NCI-H69 (cell line): Measurements from ENCODE around the gene ADRA2A.

Experiments used
- DNase-seq: peaks from one replicate; lab custom pipeline; 2025; lab: John Stamatoyannopoulos, UW

Gene ADRA2A

DNA sequence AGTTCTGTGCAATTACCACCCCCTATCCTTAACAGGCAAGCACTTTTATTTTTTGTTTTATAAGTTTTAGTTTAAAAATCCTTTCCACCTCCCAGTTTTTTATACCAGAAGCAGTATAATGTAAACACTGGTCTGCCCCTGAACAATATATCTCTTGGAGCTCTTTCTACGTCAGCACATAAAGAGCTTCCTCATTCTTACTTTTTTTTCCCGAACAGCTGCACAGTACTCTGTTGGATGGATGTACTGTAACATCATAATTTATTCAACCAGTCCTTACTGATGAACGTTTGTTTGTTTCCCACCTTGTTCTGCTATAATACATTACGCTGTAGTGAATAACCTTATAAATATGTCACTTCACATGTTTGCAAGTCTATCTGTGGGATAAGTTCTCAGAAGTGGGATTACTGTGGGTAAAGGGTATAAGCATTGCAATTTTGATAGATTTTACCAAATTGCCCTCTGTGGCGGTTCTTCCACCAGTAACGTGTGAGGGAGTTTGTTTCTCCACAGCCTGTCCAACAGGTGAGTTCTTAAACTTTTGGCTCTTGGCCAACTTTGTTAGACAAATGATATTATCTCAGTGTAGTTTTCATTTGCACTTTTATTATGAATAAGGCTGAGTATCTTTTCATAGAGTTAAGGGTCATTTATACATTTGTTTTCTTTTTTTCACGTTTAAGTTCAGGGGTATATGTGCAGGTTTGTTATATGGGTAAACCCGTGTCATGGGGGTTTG lies 32.8 kb downstream of the ADRA2A start:
- DNase-seq, result peak; percentile 5

DNA sequence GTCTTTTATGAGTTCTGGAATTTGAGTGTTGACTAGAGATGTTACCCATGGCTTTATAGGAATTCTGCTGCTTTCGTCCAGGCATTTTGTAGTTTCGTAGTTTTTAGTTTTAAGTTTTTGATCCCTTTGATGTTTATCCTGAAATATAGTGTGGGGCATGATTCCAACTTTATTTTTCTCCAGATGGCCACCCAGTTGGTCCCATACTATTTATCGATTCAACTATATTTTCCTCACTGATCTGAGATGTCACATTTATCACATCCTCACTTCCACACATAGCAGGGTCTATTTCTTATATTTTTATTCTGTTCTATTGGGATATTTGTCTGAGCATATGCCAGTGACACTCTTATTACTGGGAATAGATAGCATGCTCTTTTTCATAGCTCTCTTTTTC lies 33.9 kb downstream of the ADRA2A start:
- DNase-seq, result no peak

DNA sequence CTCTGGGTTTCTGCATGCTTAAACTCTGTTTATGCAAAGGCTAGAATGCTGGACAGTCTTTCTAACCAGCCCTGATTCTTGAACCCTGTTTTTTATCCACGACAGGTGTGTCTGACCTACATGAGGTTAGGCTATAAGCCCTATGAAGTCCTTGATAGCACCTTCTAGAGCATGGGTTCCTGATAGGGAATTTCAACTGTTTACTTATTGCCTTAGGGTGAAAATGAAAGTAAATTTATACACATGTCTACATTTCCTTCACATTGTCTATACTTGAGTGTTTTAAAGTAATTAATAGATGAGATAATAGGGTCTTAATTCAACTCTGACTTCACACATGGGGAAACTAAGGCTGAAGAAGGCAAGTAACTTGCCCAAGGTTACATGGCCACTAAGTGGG lies 35.5 kb downstream of the ADRA2A start:
- DNase-seq, result no peak

DNA sequence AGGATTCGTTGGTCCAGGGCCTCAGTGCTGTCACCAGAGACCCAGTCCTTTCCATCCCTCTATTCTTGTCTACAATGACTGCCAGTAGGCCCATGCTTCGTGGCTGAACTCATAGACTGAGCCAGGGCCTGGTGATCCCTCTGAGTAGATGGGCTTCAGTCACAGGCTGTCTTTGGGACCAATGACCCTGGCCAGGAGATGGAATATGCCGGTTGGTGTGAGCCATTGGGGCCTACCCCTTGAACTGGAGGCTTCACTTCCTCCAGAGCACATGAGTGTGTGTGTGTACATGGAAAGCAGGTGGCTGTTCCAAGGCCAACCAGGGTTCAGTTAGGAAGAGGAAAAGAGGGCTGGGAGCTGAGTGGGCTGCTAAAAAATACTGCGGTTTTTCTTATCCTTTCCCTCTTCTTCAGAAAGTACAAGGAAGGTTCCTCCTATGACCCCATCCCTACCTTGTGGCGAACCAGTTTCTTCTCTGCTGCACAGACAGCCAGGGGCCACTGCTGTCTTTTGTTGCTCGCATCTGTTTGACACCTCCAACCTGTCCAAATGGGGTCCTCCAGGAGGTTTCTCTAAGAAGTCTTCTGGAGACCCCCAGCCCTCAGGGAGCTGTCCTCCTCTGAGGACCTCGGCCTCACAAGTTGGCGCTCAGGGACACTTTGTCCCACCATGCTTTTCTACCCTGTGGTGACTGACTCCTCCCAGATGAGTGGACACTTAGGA lies 36.6 kb downstream of the ADRA2A start:
- DNase-seq, result no peak

DNA sequence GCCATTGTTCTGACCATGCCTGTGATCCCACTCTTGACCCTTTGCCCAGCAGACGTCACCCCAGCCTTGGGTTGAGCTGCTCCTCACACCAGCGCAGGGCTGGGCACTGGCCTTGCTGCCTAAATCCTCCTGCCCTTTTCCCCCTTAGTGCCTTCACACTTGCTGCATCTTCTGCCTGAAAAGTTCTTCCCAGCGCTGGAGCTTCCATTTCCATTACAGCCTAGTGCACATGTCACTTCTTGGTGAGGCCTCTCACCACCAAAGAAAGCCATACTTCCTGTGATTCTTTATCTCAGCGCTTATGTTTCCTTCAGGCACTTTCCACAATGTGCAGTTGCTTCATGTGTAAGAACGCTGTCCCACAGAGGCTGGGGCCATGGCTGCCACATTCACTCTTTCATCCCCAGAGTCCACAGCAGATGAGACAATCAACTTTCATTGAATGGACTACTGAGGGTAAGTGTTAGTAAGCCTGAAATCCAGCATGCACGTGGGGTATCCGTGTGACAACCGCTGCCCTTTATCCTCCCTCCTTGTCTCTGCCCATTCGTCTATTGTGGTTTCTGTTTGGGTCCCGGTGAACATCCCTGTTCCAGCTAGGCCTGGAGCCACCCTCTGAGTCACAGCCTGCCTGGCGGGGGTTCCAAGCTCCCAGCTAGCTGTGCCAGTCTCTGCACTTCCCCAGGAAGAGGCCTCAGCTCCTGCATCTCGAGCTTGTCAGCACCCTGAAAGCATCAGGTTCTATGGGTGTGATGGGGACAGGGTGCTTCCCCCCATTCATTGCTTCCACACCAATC lies 37.3 kb downstream of the ADRA2A start:
- DNase-seq, result no peak

DNA sequence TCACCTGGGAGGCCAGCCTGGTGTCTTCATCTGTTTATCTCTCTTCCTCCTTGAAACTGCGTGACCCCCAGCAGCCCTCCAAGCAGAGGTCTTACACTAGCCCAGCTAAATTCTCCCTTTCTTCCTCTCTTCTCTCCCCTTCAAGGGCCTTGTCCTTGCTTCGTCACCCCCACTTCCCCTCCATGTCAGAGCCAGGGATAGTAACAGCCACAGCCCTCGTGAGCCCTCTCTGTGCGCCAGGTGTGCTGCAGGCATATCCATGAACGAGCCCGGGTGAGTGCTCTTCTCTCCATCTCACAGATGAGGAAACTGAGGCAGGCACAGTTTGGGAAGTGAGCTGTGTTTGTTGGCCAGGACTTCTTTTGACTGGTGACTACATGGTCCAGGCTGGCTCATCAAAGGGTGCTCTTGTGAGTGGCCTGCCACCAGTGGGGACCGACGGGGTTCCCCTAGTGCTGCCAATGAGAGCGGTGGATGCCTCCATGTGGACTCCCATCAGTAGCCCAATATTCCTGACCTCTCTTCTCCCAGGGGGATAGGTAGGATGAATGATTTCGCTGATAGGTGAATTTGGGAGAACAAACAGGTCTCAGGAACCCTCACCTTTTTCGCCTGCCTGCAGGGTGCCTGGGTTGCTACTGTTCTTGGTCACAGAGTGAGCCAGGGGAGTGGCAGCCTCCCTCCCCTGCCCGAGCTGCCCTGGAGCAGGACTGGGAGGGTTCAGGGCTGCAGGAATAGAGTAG lies 38.1 kb downstream of the ADRA2A start:
- no peak for DNase-seq

DNA sequence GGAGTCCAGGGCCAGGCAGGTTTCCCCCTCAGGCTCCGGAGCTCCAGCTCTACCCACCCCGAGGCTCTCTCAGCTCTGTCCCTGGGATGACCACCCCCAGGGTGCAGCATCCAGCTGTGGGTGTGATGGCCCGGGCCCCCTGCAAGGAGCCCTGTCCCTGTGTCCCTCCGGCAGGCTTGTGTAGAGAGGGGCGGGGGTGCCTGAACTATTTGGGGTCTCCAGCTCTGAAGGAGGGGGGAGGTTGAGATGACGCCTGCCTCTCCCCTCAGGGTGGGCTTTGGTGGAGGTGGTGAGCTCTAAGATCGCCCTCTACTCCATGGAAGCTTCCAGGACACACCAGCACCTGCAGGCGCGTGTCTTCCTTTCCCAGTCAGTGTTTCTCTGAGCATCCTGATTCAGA lies 39.4 kb downstream of the ADRA2A start:
- DNase-seq, result no peak

DNA sequence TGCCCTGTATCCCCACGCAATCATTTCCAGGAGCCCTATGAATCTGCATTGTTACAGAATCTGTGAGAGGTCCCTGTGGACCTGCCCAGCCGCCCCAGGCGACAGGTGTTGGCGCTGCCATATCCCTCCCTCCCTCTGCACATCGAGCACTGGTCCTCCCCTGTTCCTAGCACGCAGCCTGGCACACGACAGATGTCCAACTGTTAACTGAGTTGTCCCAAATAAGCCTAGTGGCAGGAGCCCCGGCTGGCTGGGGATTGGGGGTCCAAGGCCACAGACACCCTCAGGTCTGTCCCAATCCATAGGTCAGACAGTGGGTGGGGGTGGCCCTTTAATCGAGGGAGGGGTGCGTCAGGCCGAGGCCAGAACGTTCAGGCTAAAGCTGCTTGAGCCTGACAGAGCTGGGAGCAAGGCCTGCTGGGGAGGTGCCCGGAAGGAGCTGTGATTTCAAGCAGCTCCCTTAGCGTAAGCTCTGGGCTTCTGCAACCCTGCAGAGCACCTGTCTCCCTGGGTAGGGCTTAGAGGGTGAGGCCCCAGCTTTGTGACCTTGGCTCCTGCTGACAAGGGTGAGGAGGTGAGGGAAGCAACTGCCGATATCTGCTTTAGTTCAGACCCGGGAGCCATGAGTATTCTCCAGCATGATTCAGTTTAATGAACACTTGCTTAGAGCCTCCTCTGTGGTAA lies 40.1 kb downstream of the ADRA2A start:
- DNase-seq, result peak; percentile 3

DNA sequence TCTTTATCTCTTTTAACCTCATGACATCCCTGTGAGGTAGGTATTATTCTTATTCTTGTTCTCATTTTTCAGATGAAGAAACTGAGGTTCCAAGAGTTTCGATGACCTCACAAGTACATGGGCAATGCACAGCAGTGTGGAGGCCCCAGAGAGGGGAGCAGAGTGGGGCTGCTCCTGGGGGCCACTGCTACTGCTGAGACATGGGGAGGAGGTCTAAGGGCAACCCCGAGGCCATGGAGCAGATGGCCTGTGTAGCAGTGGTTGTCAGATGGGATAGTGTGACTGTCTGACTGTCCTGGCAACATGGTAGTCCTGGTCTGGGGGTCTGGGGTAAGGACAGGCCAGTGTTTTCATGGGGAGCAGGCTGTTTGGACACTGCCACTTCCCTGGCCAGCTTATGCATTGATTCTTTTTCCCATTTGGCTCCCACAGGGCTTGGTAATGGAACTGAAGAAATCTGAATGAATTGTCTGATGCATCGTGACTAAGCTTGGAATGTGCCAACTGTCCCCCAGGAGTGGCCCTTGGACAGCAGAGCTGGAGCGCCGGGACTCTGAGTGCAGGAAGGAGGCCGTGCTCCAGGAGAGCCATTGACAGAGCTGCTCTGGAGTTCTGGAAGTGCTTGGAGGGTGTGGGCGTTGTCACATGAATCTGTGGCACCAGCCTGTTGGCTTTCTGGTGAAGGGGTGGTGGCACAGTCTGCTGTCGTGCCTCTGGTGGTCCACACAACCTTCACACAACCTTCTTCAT lies 40.9 kb downstream of the ADRA2A start:
- no peak for DNase-seq

DNA sequence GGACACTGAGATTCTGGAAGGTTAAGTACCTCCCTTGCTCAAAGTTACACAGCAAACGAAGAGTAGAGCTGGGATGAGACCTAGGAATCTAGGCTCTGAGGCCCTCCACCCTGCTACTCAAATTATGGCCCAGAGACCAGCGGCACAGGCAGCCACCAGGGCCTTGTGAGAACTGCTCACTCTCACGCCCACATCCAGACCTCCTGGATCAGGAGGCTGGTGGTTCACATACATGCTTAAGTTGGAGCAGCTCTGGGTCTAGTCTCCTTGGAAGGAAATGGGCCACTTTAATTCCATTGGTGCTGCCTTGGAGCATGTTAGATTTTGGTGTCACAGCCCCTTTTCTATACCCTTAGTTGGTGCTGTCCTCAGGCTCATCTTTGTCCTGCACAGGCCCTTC lies 41.9 kb downstream of the ADRA2A start:
- no peak for DNase-seq

DNA sequence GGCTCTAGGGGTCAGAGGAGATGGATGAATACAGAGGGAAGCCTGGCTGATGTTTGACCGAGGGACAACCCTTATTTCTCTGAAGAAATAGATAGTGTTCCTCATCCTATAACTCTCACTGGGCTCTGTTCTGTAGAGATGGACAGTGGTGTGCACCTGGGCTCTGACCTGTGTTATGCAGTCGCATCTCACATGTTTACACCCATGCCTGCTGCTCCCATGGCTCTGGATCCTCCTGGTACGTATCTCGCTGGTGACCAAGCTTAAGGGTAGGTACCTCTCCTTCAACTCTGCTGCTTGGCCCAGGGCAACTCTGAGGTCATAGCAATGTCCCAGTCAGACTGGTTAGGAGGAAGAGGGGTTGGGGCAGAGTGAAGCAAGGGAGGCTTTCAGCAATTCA lies 42.8 kb downstream of the ADRA2A start:
- DNase-seq, result no peak

DNA sequence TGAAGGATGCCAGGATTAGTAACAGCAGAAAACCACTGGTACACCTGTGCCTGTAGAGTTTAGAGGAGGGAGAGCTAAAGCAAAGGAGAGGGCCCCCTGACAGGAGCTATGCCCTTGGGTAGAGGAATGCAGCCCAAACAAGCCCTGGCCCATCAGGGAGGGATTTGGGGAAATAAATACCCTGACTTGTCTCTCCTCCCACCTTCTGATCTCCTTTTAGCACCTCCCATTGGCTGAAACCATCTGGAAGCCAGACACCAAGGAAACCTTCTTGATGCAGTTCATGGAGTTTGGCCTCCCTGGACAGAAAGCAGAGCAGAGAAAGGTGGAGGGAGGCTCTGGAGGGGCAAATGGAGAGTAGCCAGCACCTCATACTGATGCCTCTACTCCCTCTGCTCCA lies 45.3 kb downstream of the ADRA2A start:
- no peak for DNase-seq

DNA sequence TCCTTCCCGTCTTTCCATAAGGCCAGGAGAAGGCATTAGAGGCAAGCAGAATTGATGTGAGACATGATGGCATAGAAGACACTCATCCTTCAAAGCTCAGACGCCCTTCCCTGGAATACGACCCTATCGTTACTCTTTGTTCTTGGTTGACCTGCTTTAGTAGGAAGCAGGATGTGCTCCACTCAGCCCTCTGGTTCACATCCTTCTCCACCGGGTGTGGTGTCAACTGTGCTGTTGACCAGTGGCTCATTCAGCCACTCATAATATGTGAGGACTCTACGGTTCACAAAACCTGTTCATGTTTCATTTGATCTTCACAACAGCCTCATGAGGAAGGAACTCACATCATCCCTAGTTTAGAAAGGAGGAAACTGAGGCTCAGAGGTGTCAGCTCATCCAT lies 47.1 kb downstream of the ADRA2A start:
- DNase-seq, result no peak

DNA sequence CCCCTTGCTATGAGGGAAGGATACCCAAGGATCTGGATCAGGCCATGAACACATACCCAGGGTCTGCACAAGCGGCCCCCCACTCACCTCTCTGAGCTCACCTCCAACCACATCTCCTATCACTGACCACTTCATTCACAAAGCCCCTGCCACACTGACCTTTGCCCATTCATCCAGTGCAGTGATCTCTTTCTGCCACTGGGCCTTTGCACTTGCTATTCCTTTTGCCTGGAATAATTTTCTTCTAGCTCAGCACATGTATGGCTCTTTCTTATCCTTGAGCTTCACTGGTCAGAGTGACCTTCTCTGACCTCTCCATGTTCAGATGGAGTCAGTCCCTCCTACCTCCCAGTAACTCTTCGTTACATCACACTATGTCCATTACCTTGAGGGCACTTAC lies 48.3 kb downstream of the ADRA2A start:
- no peak for DNase-seq

DNA sequence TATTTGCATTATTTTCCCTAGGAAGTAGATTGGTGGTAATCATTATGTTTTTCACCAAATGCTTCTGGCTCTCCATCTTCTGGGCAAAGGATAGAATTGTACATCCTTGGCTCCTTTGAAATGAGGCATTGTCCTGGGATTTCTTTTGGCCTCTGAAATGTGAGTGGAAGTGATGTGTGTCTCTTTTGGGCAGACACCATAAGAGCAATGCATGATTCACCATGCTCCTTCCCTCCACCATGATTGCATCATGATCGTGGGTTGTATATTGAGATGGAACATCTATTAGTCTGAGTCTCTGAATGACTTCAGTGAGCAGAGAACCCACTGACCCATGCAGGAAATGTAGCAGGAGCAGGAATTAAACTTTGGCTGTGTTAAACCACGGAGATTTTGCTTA lies 49.2 kb downstream of the ADRA2A start:
- no peak for DNase-seq

DNA sequence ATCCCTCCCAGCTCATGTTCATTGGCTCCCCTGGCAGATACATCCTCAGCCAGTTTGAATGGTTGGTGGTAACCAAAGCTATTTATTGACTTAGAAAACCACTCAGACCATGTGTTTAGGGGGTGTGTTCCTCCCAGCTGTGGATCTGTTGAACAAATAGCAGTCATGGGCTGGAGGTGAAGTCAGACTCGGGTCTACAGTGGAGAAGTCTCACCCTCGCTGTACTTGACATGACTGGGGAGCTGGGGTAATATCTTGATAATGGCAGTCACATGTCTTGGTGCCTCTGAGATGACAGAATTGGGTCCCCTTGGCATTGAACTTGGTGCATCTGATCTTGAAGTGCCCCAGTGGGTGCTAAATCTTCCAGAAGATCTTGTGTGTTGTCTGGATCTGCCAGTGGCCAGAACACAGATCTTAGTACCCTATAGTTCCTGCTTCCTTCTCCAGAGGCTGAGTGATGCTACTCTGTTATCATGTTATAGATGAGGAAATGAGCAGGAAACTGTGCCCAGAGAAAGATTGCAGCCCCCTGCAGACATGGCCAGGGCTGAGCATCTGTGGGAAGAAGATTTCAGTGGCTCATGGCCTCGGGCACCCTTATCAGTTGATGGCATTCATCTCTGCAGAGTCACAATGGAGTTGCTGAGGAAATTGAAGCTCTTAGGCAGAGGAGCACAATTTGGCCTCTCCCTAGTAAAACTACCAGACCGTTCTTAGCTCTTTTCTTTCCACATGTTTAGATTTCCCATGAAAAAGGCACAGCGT lies 50.4 kb downstream of the ADRA2A start:
- DNase-seq, result no peak

DNA sequence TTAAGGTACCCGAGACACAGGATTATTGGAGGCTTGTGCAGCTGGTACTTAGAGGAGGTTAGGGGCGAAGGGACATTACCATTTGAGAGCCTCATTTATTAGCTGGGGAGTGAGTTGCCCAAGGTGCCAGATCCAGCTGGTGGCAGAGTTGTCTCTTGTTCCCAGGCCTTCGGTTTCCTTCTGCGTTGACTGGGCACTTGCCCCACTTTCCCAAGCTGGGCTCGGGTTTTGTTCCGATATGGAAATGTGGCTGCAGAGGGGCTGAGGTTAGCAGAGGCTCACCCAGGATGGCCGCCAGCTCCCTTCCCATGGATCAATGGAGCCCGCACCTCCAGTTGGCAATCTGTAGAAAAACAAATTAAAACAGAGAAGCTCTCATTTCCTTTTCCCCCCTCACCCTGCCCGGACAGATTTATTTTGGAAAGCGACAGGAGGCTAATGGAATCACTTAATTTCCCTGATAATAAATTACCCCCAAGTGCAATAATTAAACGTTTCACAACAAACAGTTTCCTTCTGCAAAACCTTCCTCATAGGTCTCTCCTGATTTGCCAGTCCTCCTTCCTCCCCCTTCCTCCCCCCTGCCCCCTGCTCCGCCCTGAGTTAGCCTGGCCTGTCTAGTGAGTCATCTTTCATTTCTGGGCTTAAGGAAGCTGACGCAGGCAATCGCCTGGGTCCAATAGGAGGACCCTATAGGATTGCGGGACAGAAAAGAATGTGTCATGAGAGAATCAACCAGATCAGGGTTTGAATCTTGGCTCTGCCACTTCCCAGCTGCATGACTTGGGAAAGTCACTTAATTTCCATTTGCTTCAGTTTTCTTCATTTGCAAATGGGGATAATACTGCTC lies 51.7 kb downstream of the ADRA2A start:
- peak; percentile 5 for DNase-seq

DNA sequence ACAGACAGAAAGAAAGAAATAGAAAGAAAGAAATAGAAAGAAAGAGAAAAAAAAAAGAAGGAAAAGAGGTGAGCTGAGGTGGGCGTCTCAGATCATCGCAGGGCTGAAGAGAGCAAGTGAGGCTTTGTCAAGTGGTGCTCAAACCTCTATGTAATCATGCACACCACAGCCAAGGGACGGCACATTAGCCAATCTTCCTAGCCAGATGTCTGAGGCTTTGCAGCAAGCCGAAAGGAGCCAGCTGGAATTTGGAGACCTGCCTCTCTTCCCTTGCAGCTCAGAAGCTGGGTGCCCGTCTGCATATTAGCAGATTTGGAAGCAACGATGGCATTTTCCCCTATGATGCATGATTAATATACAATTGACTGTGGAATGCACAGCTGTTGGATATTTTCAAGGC lies 52.5 kb downstream of the ADRA2A start:
- DNase-seq, result no peak

DNA sequence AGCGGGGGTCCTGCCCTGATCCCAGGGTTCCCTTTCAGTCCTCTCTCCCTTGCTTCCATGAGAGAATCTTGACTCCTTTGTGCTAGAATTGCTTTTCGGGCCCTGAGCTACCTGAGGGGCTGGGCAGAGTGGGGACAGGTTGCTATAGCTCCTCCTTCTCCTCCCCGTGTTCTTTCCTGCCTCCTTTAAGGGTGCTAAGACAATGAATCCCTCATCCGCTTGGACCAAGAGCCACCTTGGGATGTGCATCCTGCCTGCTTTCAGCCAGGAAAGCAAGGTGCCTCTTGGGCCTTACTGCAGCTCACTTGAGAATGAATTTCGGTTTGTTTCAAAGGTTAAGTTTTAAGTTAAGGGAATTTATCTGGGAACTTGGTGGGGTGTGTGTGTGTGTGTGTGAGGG lies 53.6 kb downstream of the ADRA2A start:
- DNase-seq, result no peak
